SK-N-MC (cell line): ENCODE measurements around the gene SLC4A4.

Experiments
- EZH2 ChIP-seq: fragments of 200-600 bp; sonication (generic); IDR thresholded peaks from one replicate; pipeline ENCODE4 v1.6.1; 2017; ENCODE audit warnings: antibody characterized with exemption
- POLR2AphosphoS5 ChIP-seq: IDR thresholded peaks from 2 replicates; pipeline ENCODE4 v1.6.1; 2012; ENCODE audit warnings: mild to moderate bottlenecking, low read depth, low read length, borderline replicate concordance

DNA sequence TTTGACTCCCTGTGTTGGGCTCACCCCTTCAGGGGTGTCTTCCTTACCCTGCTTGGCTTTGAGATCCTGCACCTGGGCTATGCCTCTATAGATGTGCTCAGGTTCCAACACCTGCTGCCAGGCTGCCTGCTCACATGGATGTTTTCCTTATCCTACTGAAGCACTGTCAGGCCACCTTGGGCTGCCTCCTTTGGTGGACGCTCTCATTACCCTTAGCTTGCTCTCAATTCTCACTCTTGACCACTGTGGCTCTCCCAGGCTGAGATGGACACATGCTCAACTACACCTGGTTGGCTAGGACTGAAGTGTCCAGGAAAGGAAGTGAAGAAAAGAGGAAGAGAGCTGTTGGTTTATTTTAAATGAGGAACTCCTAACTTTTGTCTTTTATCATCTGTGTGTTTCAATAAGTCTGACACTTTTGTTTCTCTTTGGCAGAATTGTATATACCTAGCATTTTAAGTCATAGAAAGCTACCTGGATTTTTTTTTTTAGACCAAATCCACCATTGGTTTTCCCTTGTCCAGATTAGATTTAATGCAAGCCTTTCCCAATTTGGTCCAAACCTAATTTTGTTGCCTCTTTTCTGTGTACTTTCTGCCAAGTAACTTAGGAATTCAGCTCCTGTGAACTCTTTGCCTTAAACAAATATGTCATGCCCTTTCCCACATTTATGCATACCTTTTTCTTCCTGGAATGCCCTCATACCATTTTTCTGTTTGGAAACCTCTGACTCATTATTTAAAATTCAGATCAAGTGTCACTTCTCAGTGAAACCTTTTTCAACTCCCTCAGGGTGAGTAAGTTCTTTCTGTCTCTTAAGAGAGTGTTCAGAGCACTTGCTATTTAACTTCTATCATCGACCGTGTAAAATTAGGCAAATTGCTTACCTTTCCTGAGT is 269.2 kb downstream of the SLC4A4 start:
- TF ChIP-seq EZH2: no peak
- no peak for TF ChIP-seq POLR2AphosphoS5
